Measurements from ENCODE around the gene PTPRO. TPM values are rescaled to one million over a fixed set of nuclear protein-coding genes. Genes with fewer than 3 reads are reported as not detected.

Gene PTPRO
- total RNA-seq, 1 donor from 2014 or later = 0.49 TPM

- TF ChIP-seq POLR2A (IDR thresholded peaks at IDR 0.05) (no peak), POLR2AphosphoS5 (IDR thresholded peaks at IDR 0.05; ENCODE audit: insufficient read depth in 1 of 2, low read depth in 1 of 2) (no peak)
- TF ChIP-seq, protein P1, sequence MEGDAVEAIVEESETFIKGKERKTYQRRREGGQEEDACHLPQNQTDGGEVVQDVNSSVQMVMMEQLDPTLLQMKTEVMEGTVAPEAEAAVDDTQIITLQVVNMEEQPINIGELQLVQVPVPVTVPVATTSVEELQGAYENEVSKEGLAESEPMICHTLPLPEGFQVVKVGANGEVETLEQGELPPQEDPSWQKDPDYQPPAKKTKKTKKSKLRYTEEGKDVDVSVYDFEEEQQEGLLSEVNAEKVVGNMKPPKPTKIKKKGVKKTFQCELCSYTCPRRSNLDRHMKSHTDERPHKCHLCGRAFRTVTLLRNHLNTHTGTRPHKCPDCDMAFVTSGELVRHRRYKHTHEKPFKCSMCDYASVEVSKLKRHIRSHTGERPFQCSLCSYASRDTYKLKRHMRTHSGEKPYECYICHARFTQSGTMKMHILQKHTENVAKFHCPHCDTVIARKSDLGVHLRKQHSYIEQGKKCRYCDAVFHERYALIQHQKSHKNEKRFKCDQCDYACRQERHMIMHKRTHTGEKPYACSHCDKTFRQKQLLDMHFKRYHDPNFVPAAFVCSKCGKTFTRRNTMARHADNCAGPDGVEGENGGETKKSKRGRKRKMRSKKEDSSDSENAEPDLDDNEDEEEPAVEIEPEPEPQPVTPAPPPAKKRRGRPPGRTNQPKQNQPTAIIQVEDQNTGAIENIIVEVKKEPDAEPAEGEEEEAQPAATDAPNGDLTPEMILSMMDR (IDR thresholded peaks at IDR 0.05) = no peak
- intact Hi-C loops (cut with DNase I) = no loop called here
- Histone ChIP-seq H3K27me3 (no peaks in the 10 kb centered on the region), H3K36me3 (no peaks in the 10 kb centered on the region), H3K9me3 (no peaks in the 10 kb centered on the region), H3K4me3 (no peak overlapping the region), H3K4me1 (no peaks in the 10 kb centered on the region), H3K27ac (no peak overlapping the region)
- no peak for DNase-seq (ENCODE audit: extremely low spot score in 2 of 2)
Observed at GRCh38 chr12:15368812-15369211, 46.5 kb downstream of the PTPRO start.

DNA sequence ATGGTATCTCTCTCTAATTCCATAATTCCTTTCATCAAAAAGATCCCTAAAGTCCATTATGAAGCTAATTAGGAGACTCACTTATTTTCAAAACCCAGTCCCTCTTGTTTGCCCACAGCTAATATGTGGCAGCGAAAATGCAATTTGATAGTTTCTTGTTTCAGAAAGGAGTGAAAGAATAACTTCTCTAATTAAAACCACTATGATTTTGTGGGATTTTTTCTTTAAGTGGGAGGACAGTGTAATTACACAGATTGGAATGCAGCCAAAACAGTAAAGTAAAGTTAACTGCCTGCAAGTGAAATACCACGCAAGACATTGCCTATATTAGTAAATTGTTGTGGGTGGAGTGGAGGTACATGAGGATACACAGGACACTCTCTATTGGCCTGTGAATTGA, 50.0 kb downstream of the PTPRO start:
- Histone ChIP-seq H3K27ac (no peak overlapping the region), H3K4me3 (no peak overlapping the region), H3K9me3 (peaks cover 6% of the 10 kb centered on the region), H3K27me3 (no peaks in the 10 kb centered on the region), H3K4me1 (no peaks in the 10 kb centered on the region), H3K36me3 (no peaks in the 10 kb centered on the region)
- DNase-seq (ENCODE audit: extremely low spot score in 2 of 2) = no peak
- TF ChIP-seq POLR2AphosphoS5 (IDR thresholded peaks at IDR 0.05; ENCODE audit: insufficient read depth in 1 of 2, low read depth in 1 of 2) = no peak
- TF ChIP-seq POLR2A (IDR thresholded peaks at IDR 0.05) = no peak
- TF ChIP-seq, protein P1 (IDR thresholded peaks at IDR 0.05) = no peak
- intact Hi-C loops (cut with DNase I) = no loop called here

DNA sequence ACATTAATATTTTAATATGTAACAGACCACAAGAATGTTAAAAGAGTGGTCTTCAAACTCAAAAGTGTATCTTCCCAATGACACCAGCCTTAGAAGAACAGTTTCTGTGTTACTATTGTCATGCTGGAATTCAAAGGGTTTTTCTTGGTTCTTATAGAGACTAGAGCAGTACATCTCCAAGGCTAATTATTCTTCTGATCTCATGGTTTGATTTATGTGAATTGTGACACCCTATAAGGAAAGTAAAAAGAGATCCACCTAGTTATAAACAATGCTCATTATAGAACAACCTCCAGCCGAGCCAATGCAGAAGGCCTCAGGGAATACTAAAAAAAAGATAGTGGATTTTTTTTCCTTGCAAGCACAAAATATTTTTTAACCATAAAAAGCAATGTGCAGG, 65.5 kb downstream of the PTPRO start:
- TF ChIP-seq, protein P1 (IDR thresholded peaks at IDR 0.05) = no peak
- TF ChIP-seq POLR2A (IDR thresholded peaks at IDR 0.05) (no peak), POLR2AphosphoS5 (IDR thresholded peaks at IDR 0.05; ENCODE audit: insufficient read depth in 1 of 2, low read depth in 1 of 2) (no peak)
- Histone ChIP-seq H3K27me3 (no peaks in the 10 kb centered on the region), H3K36me3 (no peaks in the 10 kb centered on the region), H3K27ac (no peak overlapping the region), H3K4me1 (no peaks in the 10 kb centered on the region), H3K9me3 (no peaks in the 10 kb centered on the region), H3K4me3 (no peak overlapping the region)
- intact Hi-C loops (cut with DNase I) = no loop called here
- DNase-seq (ENCODE audit: extremely low spot score in 2 of 2) = no peak

GRCh38 chr12:15389561-15389960, 67.3 kb downstream of the PTPRO start:
- intact Hi-C loops (cut with DNase I) = no loop called here
- H3K27ac ChIP-seq = no peak overlapping the region
- DNase-seq (ENCODE audit: extremely low spot score in 2 of 2) = no peak
- H3K36me3 ChIP-seq = no peaks in the 10 kb centered on the region
- TF ChIP-seq POLR2AphosphoS5 (IDR thresholded peaks at IDR 0.05; ENCODE audit: insufficient read depth in 1 of 2, low read depth in 1 of 2) = no peak
- TF ChIP-seq, protein P1 (IDR thresholded peaks at IDR 0.05) = no peak
- TF ChIP-seq POLR2A (IDR thresholded peaks at IDR 0.05) = no peak
- H3K9me3 ChIP-seq = no peaks in the 10 kb centered on the region
- H3K4me3 ChIP-seq = no peak overlapping the region
- H3K4me1 ChIP-seq = no peaks in the 10 kb centered on the region
- no peaks in the 10 kb centered on the region for H3K27me3 ChIP-seq

- Histone ChIP-seq H3K4me3 (no peak overlapping the region), H3K9me3 (no peaks in the 10 kb centered on the region), H3K27ac (no peak overlapping the region), H3K4me1 (no peaks in the 10 kb centered on the region), H3K27me3 (no peaks in the 10 kb centered on the region), H3K36me3 (no peaks in the 10 kb centered on the region)
- intact Hi-C loops (cut with DNase I) = no loop called here
- no peak for DNase-seq (ENCODE audit: extremely low spot score in 2 of 2)
- TF ChIP-seq, protein P1 (IDR thresholded peaks at IDR 0.05) = no peak
- TF ChIP-seq POLR2A (IDR thresholded peaks at IDR 0.05) (no peak), POLR2AphosphoS5 (IDR thresholded peaks at IDR 0.05; ENCODE audit: insufficient read depth in 1 of 2, low read depth in 1 of 2) (no peak)
Observed at GRCh38 chr12:15393037-15393436, 70.7 kb downstream of the PTPRO start.
